Stimulated activated CD4-positive, alpha-beta T cell treated with anti-CD3 and anti-CD28 coated beads, Interleukin-4, amount 100 ng/mL, for 24 hours (primary cell): ENCODE data around the gene NEU3.
A peak's percentile ranks its signal among the peaks of the same experiment; 100 is the strongest.
"Not testable (repeated sequence)": the region's sequence is repeated elsewhere in the genome, so short reads cannot be mapped to it uniquely, and the experiment has no call there.

Experiments
- DNase-seq: peaks from one replicate; pipeline ENCODE4 v3.0.0-alpha.2; 2020

Gene NEU3

DNA sequence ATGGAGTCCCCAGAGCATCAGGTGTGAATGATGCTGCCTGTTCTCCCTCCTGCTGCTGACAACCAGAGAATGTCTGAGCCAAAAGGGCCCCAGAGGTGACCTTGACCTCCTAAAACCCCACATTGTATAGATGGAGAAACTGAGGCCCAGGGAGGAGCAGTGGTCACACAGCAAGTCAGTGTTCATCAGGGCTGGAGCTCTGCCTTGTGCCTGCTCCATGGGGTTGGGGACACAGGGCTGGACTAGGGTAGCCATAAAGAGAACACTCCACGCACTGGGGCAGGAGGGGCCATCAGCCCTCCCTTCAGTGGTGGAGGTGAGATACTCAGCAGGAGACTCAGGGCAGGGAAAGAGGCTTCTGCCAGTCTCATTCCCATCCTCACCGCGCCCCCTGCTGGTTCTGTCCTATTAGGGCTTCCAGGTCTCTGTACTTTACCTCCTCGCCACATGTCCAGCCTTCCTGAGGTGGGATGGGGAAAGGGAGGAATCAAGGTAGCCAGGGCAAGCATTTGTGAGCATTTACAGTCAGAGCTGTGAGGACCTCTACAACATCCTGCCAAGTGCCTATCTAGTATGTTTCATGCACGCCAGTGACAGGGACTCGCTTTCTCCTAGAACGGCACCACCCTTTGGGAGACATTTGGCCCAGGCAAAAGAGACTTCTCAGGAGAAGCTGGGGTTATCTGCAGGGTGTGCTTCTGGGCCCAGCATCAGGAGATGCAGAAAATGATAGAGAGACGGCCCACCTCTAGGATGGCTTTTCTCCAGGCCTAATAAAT, 43.2 kb downstream of the NEU3 start:
- DNase-seq, result peak; percentile 68

DNA sequence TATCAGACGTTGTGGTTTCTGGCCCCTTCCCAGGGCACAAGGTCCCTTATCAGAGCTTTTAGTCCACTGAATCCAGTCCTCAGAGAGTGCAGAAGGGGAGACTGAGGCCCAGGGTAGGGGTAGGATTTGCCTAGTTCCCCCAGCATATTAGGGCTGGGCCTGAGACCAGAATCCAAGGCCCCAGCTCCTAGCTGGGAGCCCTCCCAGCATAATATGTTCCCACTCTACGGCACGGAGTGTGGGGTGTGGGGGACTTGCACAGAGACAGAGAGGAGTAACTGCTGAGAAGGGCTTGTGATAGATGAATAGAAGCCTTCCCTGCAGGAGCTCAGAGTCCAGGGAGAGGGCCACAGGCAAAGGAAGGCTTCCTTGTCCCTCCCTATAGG, 43.8 kb downstream of the NEU3 start:
- no peak for DNase-seq

DNA sequence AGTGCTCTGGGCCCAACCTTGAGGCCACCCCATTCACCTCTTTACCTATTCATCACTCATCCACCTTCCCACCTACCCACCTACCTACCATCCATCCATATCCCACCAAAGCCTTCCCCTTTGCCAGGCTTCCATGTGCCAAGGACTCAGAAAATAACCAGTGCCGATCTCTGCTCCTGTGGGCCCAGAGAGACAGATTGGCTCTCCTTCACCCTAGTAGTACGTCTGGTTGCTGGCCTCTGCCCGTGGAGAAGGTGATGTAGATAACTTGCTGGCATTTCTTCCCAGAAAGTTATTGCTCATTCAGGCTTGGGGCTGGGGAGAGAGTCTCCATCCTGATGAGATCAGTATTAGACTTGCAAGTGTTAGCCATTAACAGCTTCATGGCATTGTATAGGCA, 45.2 kb downstream of the NEU3 start:
- DNase-seq, result no peak

DNA sequence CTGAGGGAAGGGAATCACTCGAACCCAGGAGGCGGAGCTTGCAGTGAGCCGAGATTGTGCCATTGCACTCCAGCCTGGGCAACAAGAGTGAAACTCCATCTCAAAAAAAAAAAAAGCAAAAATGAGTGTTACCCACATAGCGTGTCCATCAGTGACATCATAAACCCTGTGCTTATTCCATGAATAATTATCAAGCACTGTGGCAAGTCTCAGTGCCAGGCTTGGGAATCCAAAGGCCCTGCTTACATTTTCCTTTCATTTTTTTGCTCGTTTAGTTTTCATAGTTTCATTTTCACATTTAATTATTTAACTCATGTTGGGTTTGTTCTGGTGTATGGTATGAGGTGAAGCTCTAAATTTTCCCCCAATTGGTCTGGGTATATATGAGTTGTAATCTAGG, 46.5 kb downstream of the NEU3 start:
- no peak for DNase-seq

DNA sequence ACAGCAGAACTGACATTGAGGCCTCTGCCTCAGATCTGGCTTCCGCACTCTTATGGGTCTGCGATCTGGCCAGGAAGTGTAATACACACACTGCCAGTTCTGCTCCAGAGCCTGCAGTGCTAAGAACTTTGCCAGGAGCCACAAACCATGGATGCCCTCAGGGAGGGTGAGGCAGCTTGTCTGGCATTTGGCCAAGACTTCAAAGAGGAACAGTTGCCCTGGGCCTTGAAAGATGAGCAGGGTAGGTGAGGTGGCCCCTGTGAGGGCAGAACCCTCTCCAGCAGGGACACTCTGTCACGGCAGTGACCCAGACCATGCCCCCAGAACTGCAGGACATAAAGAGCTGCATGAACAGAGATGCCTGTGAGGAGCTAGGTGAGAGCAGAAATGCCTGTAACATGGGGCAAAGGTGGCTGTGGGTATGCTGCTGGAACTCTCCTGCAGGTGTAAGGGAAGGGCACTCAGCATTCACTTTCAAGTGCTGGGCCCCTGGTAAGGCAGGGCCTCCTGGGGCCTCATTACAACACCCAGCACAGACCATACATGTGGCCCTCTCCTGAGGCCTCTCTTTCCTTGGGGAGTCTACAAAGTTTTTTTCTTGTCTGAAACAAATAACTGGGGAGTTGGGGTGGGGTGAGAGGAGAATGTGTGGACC, 47.3 kb downstream of the NEU3 start:
- no peak for DNase-seq

DNA sequence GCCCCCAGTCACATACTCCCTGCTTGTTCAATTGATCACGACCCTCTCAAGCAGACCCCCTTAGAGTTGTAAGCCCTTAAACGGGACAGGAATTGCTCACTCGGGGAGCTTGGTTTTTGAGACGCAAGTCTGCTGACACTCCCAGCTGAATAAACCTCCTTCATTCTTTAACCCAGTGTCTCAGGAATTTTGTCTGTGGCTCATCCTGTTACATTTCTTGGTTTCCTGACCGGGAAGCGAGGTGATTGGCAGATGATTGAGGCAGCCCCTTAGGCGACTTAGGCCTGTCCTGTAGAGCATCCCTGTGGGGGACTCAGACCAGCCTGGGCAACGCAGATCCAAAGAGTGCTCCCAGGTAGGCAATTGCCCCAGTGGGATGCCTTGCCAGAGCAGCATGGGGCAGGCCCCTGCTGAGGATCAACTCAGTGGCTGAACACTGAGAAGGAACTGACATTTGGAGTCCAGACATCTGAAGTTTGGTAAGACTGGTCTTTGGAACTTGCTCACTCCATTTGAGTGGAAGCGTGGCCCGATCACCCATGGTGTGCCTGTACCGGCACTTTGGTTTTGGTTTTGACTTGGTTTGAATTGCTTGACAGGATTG, 51.5 kb downstream of the NEU3 start:
- DNase-seq, result no peak

DNA sequence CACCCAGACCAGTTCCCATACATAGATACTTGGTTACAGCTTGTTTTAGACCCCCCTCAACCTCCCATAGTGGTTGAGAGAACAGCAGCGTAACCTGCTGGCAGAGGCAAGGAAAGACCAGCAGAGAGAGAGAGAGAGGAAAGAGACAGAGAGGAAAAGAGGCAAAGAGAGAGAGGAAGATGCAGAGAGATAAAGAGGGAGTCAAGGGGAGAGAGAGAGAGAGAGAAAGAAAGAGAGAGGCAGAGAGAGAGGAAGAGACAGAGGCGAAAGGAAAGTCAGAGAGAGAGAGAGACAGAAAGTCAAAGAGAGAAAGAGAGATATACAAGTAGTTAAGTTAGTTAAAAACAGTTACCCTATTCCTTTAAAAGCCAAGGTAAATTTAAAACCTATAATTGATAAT, 52.5 kb downstream of the NEU3 start:
- DNase-seq, result no peak

DNA sequence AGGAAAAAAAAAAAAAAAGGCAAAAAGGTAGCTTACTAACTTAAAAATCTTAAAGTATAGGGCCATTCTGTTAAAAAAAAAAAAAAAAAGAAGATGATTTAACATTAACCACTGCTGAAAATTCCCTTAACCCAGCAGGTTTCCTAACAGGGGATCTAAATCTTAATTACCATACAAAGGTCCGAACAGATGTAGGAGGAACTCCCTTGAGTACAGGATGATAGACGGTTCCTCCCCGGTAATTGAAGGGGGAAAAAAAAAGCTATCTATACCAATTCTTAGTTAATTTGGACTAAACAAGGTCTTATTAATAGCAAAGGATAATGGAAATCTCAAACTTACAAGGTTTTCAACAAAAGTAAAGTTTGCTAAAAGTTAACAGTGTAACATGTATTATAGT, 53.1 kb downstream of the NEU3 start:
- DNase-seq, result not testable (repeated sequence)

DNA sequence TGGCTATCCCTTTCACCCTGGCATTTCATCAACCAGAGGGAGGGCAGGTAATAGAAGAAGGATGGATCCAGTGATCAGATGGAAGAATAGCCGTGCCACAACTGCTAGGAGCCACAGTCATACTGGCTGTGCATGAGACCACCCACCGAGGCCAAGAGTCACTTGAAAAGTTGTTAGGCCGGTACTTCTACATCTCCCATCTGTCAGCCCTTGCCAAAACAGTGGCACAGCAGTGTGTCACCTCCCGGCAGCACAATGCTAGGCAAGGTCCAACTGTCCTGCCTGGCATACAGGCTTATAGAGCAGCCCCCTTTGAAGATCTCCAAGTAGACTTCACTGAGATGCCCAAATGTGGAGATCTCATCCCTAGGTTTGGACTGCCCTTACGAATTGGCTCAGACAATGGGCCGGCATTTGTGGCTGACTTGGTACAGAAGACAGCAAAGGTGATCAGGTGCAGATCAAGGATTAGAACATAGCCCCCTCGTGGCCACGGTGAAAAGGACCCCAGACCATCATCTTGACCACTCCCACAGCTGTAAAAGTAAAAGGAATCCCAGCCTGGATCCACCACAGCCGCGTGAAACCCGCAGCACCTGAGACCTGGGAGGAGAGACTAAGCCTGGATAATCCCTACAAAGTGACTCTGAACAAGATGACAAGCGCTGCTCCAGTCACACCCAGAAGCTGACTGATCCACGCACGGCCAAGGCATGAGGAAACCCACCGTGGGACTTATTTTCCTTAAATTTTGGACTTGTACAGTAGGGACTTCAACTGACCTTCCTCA, 55.8 kb downstream of the NEU3 start:
- not testable (repeated sequence) for DNase-seq

DNA sequence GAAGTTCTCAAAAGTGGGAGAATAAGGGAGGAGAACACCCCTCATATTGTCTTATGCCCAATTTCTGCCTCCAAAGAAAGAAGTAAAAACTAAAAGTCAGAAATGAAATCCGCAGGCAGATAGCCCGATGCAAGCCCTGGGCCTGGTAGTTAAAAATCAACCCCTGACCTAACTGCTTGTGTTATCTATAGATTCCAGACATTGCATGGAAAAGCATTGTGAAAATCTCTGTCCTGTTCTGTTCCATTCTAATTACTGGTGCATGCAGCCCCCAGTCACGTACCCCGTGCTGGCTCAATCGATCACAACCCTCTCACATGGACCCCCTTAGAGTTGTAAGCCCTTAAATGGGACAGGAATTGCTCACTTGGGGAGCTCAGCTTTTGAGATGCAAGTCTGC, 57.9 kb downstream of the NEU3 start:
- not testable (repeated sequence) for DNase-seq

DNA sequence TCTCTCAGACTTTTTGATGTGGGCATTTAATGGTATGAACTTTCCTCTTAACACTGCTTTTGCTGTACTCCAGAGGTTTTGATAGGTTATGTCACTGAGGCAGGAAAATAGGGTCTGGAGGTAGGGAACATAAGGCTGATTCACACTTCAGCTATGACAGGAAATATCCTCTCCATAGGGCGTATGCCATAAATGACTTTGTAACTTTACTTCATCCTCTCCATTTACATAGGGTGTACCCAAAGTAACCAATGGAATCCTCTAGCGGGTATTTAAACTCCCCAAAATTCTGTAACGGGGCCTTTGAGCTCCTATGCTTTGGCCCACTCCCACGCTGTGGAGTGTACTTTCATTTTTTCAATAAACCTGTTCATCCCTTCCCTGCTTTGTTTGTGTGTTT, 58.5 kb downstream of the NEU3 start:
- no peak for DNase-seq

DNA sequence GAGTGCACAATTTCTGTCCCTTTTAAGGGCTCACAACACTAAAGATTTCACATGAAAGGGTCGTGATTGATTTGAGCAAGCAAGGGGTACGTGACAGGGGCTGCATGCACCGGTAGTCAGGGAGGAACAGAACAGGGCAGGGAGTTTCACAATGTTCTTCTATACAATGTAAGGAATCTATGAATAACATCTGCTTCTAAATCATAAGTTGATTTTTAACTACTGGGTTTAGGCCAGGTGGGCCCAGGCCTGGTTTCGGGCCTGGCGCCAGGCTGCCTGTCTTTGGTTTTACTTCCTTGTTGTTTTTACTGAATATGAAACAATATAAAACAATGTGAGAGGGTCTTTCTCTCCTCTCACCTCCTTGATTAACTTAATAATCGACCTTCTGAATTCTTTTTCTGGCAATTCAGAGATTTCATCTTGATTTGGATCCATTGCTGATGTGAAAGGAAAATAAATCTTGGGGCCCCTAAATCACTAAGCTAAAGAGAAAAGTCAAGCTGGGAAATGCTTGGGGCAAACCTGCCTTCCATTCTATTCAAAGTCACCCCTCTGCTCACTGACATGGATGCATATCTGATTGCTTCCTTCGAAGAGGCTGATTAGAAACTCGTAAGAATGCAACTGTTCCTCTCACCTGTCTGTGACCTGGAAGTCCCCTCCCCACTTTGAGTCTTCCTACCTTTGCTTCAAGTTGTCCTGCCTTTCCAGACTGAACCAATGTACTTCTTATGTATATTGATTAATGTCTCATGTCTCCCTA, 61.0 kb downstream of the NEU3 start:
- DNase-seq, result not testable (repeated sequence)

DNA sequence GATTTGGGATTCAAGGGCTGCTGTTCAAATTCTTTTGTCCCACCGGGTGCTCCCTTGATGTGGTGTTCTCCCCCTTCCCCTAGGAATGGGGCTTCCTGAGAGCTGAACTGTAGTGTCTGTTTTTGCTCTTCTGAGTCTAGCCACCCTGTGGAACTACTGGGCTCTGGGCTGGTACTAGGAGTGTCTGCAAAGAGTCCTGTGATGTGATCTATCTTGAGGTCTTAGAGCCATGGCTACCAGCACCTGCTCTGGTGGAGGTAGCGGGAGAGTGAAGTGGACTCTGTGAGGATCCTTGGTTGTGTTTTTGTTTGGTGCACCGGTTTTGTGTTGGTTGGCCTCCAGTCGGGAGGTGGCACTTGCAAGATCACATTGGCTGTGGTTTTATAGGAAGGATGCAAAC, 61.8 kb downstream of the NEU3 start:
- DNase-seq, result no peak

DNA sequence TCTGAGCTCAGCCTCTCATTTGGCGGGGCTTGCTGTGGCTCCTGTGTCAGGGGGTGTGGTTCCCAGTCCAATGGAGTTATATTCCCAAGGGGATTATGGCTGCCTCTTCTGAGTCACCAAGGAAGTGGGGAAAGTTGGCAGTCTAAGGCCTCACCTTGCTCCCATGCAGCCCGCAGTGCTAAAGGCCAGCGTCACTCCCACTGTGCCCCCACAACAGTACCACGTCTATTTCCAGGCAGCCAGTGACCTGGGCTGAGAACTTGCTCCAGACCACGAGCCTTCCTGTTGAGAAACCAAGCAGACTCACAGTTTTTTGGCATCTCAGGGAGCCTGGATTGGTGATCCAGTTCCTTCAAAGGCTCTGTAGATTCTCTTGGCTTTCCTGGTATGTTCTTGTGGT, 62.3 kb downstream of the NEU3 start:
- no peak for DNase-seq

DNA sequence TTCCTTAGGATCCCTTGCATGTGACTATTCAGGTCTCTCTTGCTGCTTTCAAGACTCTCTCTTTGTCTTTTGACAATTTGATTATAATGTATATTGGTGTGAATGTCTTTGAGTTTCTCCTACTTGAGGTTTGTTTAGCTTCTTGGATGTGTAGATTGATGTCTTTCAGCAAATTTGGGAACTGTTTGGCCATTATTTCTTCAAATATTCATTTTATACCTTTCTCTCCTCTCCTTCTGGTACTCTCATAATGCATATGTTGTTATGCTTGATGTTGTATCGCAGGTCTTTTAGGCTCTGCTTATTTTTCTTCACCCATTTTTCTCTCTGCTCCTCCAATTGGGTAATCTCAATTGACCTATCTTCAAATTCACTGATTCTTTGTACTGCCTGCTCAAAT, 63.7 kb downstream of the NEU3 start:
- no peak for DNase-seq

DNA sequence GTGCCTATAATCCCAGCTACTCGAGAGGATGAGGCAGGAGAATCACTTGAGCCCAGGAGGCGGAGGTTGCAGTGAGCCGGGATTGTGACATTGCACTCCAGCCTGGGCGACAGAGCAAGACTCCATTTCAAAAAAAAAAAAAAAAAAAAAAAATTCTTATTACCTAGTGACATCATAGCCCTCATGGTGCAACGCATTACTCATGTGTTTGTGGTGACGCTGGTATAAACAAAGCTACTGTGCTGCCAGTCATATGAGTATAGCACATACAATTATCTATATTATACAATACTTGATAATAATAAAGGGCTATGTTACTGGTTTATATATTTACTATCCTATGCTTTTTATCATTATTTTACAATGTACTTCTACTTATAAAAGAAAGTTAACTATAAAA, 66.8 kb downstream of the NEU3 start:
- no peak for DNase-seq

DNA sequence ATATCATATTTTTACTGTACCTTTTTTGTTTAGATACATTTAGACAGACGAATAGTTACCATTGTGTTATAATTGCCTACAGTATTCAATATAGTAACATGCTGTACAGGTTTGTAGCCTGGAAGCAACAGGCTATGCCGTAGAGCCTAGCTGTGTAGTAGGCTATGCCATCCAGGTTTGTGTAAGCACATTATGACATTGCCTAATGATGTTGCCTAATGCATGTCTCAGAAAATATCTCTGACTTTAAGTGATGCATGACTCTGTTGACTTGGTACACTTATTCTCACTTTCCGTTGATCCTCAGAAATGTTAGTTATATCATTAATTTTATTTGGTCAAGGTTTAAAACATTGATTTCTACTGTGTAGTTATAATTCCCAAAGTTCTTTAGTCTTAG, 68.1 kb downstream of the NEU3 start:
- DNase-seq, result no peak

DNA sequence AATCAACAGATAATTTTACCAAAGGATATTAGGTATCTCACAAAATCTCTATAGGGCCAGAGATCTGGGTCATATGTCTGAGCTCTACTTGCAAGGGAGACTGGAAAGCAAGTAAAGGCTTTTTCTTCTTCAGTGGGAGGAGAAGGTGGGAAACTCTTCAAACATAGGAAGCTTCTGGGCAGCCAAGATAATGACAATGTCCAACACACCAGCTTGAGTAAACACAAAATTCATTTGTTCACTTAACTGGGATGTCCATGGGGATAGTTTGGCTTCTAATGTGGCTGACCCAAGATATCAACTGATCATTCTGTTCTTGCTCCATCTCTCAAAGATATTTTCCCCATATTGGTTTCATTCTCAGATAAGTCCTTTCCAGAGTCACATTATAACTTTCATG, 70.6 kb downstream of the NEU3 start:
- DNase-seq, result no peak

DNA sequence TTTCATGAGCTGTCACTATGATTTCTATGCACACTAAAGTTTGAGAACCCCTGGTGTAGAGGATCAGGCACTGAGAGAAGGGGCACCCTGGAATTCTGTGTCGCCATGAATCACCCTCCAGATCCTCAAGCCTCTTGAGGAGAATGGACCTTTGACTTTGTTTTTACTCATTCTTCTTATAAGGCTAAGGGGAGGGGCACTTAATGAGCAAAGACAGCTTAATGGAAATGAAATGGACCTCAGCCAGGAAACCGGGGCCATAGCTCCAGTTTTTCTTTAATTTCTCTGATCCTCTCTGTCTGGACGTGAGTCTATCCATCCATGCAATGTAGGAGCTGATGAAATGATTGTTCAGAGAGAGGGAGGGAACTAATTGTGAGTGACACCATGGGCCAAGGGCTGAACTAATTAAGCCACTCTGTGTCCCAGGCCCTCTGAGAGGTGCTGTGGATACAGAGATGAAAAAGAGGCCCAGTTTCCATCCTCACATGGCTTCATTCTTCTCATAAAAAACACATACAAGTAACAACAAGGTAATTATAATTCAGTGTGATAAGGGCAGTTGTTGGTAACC, 75.1 kb downstream of the NEU3 start:
- DNase-seq, result no peak

DNA sequence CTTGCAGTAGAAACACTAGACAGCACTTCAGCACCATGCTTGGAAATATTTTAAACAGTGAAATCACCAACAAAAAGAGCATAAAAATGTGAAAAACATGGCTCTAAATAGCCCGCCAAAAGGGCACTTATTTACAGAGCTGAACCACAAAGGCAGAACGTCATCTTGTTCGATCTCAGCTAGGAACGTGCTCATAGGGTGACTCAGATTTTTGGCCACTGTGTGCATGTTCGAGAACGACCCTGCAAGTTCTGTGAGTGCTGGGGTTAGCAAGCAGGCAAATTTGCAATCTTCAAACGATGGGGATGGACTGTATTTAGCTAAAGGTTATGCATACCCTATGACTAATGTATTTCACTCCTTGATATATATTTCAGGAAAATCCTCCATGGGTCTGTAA, 77.3 kb downstream of the NEU3 start:
- DNase-seq, result no peak
